HL-60 (cell line): Measurements from ENCODE around the gene GLCE.

Source experiments
- DNase-seq, 2 experiments: peaks; one replicate each; pipeline ENCODE4 v3.0.0-alpha.2; 2010 to 2020; ENCODE audit warnings: low read depth in 1 of 2, low spot score in 1 of 2
- H3K27ac ChIP-seq: fragments of 250-450 bp; sonication (Bioruptor Pico); replicated peaks from 2 replicates; pipeline ENCODE4 v1.5.1; 2020; ENCODE audit warnings: mild to moderate bottlenecking, moderate library complexity
- H3K27me3 ChIP-seq: fragments of 250-450 bp; sonication (Bioruptor Pico); 2 replicates; pipeline ENCODE4 v1.5.1; 2021; ENCODE audit warnings: mild to moderate bottlenecking, moderate library complexity; ENCODE audit not compliant: insufficient read depth, poor library complexity, severe bottlenecking
- H3K4me3 ChIP-seq: replicated peaks from 2 replicates; pipeline ENCODE4 v1.5.1; 2011; ENCODE audit warnings: mild to moderate bottlenecking, control low read depth, low read length; ENCODE audit not compliant: insufficient read depth
- GABPA ChIP-seq: IDR thresholded peaks from 2 replicates; pipeline ENCODE4 v1.6.1; 2012; ENCODE audit warnings: low read depth
- POLR2AphosphoS5 ChIP-seq: IDR thresholded peaks from 2 replicates; pipeline ENCODE4 v1.6.1; 2012; ENCODE audit warnings: low read depth
- SPI1 ChIP-seq: IDR thresholded peaks from 2 replicates; pipeline ENCODE4 v1.6.1; 2012; ENCODE audit warnings: low read depth, mild to moderate bottlenecking, borderline replicate concordance
- TF ChIP-seq, protein P1 (sequence below): IDR thresholded peaks from 2 replicates; pipeline ENCODE4 v1.6.1; 2012; ENCODE audit warnings: low read depth; ENCODE audit not compliant: insufficient replicate concordance
- TF ChIP-seq, protein P2 (sequence below): IDR thresholded peaks from one replicate; pipeline ENCODE4 v1.5.1; 2011; ENCODE audit warnings: low read length, control low read depth, inconsistent platforms; ENCODE audit not compliant: insufficient read depth

The GLCE gene

GRCh38 chr15:69135499-69135898, 24.9 kb upstream of the GLCE start:
- H3K27ac ChIP-seq, result no peak overlapping the region
- no peak for DNase-seq
- H3K27me3 ChIP-seq, result no peaks in the 10 kb centered on the region
- TF ChIP-seq, protein P1, sequence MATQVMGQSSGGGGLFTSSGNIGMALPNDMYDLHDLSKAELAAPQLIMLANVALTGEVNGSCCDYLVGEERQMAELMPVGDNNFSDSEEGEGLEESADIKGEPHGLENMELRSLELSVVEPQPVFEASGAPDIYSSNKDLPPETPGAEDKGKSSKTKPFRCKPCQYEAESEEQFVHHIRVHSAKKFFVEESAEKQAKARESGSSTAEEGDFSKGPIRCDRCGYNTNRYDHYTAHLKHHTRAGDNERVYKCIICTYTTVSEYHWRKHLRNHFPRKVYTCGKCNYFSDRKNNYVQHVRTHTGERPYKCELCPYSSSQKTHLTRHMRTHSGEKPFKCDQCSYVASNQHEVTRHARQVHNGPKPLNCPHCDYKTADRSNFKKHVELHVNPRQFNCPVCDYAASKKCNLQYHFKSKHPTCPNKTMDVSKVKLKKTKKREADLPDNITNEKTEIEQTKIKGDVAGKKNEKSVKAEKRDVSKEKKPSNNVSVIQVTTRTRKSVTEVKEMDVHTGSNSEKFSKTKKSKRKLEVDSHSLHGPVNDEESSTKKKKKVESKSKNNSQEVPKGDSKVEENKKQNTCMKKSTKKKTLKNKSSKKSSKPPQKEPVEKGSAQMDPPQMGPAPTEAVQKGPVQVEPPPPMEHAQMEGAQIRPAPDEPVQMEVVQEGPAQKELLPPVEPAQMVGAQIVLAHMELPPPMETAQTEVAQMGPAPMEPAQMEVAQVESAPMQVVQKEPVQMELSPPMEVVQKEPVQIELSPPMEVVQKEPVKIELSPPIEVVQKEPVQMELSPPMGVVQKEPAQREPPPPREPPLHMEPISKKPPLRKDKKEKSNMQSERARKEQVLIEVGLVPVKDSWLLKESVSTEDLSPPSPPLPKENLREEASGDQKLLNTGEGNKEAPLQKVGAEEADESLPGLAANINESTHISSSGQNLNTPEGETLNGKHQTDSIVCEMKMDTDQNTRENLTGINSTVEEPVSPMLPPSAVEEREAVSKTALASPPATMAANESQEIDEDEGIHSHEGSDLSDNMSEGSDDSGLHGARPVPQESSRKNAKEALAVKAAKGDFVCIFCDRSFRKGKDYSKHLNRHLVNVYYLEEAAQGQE, result no peak
- TF ChIP-seq SPI1 (no peak), POLR2AphosphoS5 (no peak), GABPA (no peak)
- TF ChIP-seq, protein P2, sequence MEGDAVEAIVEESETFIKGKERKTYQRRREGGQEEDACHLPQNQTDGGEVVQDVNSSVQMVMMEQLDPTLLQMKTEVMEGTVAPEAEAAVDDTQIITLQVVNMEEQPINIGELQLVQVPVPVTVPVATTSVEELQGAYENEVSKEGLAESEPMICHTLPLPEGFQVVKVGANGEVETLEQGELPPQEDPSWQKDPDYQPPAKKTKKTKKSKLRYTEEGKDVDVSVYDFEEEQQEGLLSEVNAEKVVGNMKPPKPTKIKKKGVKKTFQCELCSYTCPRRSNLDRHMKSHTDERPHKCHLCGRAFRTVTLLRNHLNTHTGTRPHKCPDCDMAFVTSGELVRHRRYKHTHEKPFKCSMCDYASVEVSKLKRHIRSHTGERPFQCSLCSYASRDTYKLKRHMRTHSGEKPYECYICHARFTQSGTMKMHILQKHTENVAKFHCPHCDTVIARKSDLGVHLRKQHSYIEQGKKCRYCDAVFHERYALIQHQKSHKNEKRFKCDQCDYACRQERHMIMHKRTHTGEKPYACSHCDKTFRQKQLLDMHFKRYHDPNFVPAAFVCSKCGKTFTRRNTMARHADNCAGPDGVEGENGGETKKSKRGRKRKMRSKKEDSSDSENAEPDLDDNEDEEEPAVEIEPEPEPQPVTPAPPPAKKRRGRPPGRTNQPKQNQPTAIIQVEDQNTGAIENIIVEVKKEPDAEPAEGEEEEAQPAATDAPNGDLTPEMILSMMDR, result no peak
- no peak overlapping the region for H3K4me3 ChIP-seq

DNA sequence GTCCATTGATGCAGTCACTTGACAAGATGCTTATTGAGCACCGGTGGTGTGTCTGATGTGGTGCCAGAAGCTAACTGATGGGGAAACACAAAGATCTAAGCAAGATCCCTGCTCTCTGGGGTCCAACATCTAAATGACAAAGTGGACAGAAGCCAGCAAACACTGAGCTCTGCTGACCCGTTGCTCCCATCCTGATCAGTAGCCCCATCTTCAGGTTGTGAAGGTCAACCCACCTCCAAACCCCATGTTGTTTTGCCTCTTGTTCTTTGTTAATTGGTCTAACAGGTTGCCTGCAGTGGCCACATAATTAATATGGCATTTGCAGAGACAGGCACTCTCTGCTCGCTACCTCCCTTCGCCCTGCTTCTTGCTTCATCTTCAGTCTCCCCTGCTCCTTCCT, 21.5 kb upstream of the GLCE start:
- DNase-seq, result no peak
- TF ChIP-seq GABPA (no peak), SPI1 (no peak), POLR2AphosphoS5 (no peak)
- TF ChIP-seq, protein P1, result no peak
- TF ChIP-seq, protein P2, result no peak

DNA sequence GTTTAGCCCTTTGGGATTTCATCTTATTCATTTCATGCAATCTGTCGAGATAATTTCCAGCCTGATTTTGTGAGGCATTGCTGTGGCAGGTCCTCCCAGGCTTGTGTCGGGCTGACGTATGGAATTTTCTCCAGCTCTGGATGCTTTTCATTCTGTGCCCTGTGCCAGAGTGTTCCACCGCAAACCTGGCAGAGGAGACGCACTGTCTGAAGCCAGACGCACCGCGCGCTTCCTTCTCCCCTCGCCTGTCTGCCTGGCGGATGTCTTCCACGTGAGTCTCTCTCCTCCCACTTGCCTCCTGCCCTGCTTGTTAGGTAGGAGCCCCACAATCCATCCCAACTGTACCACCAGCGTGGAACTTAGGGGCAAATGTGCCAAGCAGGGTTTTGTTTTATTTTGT, 20.1 kb upstream of the GLCE start:
- no peak overlapping the region for H3K27ac ChIP-seq
- no peak overlapping the region for H3K4me3 ChIP-seq
- TF ChIP-seq, protein P2, result no peak
- no peak for TF ChIP-seq GABPA
- TF ChIP-seq, protein P1, result no peak
- no peak for TF ChIP-seq POLR2AphosphoS5
- no peak for TF ChIP-seq SPI1
- H3K27me3 ChIP-seq, result peaks cover 3% of the 10 kb centered on the region
- DNase-seq, result no peak

More for the DNA sequence above, 21.5 kb upstream of the GLCE start:
- Histone ChIP-seq H3K27me3 (no peaks in the 10 kb centered on the region), H3K27ac (no peak overlapping the region), H3K4me3 (no peak overlapping the region)
